GM18873 (cell line): Measurements from ENCODE around the gene CREB3L2.
"Not testable (repeated sequence)": the region's sequence is repeated elsewhere in the genome, so short reads cannot be mapped to it uniquely, and the experiment has no call there.

Source experiments
- ATAC-seq: cut with Tn5 transposase; IDR thresholded peaks from one replicate; pipeline ENCODE4 v1.9.1; 2021; ENCODE audit warnings: mild to moderate bottlenecking, moderate library complexity, moderate number of reproducible peaks; ENCODE audit not compliant: unreplicated experiment, low FRiP score

CREB3L2 gene, protein sequence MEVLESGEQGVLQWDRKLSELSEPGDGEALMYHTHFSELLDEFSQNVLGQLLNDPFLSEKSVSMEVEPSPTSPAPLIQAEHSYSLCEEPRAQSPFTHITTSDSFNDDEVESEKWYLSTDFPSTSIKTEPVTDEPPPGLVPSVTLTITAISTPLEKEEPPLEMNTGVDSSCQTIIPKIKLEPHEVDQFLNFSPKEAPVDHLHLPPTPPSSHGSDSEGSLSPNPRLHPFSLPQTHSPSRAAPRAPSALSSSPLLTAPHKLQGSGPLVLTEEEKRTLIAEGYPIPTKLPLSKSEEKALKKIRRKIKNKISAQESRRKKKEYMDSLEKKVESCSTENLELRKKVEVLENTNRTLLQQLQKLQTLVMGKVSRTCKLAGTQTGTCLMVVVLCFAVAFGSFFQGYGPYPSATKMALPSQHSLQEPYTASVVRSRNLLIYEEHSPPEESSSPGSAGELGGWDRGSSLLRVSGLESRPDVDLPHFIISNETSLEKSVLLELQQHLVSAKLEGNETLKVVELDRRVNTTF

DNA sequence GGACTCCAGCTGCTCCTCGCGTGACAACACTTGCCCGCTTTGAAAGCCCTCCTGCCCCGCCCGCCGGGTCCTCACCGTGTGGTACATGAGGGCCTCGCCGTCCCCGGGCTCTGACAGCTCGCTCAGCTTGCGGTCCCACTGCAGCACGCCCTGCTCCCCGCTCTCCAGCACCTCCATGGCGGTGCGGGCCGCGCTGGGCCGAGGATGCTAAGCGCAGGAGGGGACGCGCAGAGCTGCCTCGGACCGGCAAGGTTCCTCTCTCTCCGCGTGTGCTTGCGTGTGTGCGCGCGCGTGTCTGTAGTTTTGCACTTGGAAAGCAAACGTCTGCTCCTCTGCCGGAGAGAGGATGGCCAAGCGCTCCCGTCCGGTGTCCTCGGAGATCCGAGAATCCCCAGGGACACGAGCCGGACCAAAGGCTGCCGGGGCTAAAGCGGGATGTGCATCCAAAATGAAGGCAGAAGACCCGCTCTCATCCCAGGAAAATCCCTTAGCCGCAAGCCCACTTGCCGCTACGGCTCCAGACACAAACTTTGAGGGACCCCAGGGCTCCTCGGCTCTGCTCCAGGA lies at the start of gene CREB3L2:
CREB3L2 (minus strand) TSS at position 558 of the 567 bp plus-strand sequence; CDS start at position 177, 381 bp downstream.
- ATAC-seq: peak; percentile 23

DNA sequence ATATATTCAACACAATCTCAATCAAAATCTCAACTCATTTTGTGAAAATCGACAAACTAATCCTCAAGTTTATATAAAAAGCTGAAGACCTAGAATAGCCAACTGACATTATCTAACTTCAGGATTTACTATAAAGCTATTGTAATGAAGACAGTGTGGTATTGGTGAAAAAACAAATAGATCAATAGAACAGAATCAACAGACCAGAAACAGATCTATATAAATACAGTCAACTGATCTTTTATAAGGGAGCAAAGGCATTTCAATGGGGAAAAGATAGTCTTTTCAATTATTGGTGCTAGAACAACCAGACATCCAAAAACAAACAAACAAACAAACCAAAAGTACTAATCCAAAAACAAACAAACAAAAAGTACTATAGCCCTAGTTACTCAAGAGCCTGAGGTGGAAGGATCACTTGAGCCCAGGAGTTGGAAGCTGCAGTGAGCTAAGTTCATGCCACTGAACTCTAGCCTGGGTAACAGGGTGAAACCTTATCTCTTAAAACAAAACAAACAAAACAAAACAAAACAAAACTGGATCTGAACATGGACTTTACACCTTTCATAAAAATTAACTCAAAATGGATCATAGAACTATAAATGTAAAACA lies 47.7 kb upstream of the CREB3L2 start:
- ATAC-seq: no peak

DNA sequence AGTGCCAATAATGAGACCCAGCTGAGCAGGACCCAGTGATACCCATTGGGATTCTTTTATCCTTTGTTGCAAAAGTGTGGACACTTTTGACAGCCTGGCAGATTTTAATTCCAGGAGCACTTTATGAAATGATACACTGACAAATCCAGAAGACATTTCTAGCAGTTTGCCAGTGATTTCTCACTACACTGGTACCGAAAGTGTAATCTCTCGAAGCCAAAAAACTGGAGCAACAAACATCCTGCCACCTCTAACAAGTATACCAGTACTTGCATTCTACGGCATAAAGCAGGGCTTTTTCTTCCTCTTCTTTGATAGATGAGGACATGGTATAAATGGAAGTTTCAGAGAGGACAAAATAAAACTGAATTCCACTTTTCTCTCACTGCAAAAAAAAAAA lies 46.0 kb upstream of the CREB3L2 start:
- no peak for ATAC-seq

DNA sequence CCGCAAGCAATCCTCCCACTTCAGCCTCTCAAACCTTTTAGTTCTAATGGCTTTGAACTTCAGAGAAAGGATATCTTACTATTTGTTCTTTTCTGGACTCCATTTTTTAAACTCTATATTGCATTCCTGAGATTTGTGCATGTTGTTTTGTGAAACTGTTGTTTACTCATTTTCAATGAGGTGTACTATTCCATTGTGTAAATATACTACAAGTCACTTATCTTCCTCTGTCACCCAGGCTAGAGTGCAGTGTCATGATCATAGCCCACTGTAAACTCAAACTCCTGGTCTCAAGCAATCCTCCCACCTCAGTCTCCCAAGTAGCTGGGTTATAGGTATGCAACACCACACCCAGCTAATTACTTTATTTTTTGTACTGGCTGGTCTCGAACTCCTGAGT lies 43.0 kb upstream of the CREB3L2 start:
- no peak for ATAC-seq

DNA sequence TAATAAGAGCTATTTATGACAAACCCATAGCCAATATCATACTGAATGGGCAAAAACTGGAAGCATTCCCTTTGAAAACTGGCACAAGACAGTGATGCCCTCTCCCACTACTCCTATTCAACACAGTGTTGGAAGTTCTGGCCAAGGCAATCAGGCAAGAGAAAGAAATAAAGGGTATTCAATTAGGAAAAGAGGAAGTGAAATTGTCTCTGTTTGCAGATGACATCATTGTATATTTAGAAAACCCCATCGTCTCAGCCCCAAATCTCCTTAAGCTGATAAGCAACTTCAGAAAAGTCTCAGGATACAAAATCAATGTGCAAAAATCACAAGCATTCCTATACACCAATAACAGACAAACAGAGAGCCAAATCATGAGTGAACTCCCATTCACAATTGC lies 38.2 kb upstream of the CREB3L2 start:
- ATAC-seq: not testable (repeated sequence)

DNA sequence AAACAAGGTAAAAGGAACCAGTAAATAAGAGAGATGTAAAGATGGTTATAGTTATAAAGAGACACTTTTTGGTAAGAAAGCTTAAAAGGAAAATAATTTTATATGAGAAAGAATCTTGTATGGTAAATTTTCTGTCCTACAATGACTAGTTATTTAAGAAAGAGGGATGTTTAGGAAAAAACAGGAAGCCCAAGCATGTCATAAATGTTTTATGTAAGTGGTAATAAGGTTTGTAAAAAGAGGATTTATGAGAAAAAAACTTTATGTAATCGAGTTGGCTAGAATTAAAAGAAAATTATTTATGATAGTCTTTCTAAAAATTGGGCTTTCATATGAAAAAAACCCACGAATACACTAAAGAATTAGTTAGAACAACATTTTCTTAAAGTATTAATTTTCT lies 34.2 kb upstream of the CREB3L2 start:
- ATAC-seq: no peak

DNA sequence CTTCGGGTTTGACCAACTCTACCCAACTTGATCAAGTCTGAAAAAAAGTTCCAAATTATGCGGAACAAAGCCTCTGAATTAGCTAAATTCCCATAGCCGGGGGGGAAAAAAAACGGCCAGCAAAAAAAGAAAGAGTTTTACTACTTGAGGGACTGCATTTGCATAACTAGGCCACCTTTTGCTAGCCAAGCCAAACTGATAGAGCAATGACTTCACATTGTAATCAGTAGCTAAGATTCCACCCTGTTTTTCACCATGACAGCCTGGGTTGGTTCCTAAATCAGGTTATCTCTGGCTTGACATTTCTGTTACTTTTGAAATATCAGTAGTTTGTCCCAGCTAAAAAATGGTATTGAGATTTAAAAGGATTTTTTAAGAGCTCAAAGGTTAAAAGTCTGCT lies 31.4 kb upstream of the CREB3L2 start:
- no peak for ATAC-seq

DNA sequence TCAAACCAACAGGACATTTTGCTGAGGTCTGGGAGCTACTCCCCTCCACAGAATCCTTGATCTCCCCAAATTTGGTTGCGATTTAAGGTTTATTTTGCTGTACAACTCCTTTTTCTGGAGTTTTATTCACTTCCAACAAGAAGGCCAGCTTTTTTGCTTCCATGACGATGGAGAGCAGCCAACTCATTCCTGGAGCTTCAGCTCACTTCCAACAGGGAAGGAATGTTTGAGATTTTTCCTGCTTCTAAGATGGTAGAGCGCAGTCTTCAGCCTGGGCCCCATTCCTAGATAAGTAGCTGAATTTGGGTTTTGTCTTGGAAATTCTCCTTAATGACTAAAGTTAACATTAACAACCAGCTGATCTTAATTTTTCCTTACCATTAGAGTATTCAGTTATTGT lies 30.9 kb upstream of the CREB3L2 start:
- no peak for ATAC-seq

DNA sequence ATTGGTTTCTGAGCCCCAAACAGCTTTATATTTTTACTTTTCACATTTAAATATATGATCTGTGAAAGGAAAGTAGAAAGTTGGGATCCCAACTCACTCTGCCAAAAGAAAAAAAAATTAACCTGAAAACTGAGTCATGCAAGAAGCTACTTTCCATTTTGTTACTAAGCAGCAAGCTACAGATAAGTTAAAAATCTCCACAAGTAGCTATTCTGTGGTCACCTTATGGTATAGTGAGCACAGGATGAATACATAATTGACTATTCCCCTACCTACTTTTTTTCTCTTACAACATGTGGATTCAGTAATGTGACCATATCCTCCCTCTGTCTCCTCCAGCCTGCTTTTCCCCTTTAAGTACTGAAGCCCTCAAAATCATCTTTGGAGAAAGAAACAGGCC lies 30.3 kb upstream of the CREB3L2 start:
- ATAC-seq: peak; percentile 62

DNA sequence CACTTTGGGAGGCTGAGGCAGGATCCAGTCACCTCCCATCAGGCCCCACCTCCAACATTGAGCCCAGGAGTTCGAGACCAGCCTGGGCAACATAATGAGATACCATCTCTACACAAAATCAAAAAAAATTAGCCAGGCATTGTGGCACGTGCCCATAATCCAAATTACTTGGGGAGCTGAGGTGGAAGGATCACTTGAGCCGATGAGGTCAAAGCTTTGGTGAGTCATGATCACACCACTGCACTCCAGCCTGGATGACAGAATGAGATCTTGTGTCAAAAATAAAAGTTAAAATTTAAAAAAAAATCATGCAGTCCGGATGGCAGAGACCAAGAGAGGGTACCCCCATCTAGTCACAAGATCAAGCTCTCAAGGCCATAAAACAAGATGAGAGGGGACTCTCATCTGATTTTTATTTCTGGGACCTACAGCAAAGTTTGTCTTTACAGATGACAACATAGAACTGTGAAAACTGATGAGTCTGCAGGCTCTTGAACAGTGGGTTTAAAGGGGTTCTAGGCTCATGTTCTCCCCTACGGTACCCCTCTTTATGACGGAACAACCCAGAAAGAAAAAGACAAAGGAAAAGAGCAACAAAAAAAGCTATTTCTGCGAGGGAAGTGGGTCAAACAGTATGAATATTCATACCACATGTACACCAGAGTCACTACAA lies 28.9 kb upstream of the CREB3L2 start:
- no peak for ATAC-seq

DNA sequence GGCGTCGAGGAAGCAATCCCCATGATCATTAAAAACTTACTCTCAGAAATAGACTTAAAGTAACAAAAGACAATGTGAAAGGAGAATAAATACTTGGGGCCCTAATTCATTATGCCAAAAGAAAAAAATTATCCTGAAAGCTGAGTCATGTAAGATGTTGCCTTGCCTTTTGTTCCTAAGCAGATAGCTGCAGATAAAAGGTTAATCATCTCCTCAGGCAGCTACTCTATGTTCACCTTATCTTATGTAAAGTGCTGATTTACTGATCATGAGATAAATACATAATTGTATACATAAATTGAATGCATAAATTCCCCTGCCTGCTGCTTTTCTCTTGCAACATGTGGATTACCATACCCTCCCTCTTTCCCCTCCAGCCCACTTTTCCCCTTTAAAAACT lies 28.1 kb upstream of the CREB3L2 start:
- no peak for ATAC-seq

DNA sequence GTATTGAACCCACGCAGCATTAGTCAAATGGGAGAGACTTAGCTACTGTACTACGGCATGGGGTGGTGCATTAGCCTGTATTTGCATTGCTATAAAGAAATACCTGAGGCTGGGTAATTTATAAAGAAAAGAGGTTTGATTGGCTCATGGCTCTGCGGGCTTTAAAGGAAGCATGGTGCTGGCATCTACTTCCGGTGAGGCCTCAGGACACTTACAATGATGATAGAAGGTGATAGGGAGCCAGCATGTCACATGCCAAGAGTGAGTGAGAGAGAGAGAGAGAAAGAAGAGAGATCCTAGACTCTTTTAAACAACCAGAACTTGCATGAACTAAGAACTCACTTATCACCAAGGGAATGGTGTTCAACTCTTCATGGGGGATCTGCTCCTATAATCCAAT lies 27.2 kb upstream of the CREB3L2 start:
- no peak for ATAC-seq

DNA sequence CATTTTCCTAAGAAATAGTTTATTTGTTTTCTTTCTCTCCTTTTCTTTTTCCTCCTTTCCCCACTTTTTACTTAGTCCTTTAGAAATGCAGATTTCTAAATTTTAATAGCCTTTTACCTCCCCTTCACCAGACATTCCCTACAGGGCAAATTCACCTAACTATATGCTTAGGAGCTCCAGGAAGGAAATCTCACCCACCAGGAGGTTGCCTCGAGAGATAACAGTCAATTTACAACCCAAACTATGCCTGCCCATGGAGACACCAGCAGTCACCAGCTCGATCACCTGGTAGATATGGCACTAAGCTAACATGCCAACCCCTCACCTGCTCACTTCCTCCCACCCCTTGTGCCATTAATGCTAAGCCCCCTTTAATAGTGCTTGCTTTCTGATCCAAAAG lies 25.2 kb upstream of the CREB3L2 start:
- ATAC-seq: no peak

DNA sequence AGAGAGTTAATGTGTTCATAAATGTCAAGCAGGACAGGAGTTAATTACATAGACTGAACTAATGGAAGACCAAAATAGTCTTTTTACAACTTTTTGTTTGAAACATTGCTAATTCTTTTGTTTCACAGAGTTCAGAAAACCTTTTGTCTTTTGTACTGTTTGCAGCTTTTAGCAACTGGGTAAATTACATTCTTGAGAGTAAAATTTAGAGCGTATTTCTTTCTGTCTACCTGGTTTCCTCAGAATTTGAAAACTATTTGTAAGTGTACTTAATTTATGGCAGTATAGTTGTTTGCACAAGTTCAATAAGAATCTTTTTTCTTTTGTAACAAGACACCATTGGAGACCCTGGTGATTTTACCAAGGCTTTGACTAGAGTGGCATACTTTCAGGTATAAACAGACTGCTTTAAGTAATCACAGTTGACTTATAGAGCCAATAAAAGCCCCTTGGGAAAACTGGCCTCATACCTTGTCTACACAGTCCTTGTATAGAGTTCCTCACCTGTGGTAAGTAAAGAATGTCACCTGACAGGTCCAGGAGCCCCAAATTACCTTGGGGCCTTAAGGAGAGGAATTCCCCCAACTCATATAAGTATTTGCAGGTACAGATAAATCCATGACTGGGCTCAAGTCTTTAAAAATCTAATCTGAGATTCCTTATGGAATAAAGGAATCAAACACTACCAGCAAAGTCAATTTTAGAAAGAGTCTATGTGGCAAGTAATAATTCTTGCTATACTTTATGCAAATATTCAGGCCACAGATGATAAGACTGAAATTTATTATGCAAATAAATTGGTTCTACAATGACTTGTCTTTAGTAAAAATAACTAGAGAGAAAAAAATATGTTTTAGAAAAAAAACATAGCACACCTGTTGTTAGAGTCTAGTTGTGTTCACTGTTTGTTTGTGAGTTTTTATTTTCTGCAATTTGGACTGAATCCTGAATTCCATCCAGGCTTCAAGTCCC lies 23.6 kb upstream of the CREB3L2 start:
- ATAC-seq: no peak

DNA sequence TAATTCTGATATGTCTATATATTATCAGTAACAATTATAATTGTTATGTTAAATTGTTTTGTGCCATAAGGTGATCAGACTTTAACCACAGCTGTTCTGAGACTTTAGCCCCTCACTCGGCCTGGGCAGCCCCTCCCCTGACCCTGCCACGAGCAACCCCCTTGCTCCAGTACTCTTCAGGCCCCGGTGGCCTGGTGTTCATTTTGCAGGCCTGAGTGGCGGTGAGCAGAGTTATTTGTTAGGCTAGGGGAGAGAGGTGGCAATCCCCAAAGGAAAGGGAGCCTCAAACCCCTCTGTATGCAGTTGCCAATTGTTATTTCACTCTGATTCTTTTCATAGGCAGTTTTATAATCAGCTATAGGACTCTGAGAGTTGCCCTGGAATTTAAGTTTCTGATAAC lies 22.9 kb upstream of the CREB3L2 start:
- no peak for ATAC-seq

DNA sequence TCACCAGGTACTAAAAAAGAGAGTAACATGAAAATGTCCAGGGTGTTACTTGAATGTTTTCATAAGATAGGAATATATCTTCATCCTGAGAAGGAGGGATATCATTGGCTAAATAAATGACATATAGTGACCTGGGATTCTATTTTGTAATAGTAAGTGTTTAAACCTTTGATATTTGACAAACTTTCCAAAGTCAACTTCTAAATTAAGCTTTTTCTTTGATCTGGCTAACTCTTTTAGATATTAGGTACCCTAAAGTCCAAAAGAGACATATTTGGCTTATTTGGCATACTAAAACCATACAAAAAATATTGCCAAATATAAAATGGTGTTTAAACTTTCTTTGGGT lies 22.4 kb upstream of the CREB3L2 start:
- no peak for ATAC-seq

DNA sequence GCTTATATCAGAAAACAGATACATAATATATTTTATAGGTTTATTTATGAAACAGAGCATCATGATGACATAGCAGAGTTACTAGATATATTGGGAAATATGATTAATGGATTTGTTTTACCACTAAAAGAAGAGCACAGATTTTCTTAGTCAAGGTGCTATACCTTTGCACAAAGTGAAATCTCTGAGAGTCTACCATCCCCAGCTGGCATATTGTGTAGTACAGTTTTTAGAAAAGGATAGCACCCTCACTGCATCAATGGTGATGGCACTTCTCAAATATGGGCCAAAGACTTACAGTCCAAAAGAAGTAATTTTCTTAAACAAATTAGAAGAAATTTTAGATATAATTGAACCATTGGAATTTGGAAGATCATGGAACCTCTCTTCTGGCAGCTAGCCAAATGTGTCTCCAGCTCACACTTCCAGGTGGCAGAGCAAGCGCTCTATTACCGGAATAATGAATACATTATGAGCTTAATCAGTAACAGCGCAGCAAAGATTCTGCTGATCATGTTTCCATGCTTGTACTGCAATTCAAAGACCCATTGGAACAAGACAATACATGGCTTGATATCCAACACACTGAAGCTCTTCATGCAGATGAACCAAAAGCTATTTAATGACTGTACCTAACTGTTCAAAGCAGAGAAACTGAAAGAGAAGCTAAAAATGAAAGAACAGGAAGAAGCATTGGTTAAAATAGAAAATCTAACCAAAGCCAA lies 21.9 kb upstream of the CREB3L2 start:
- ATAC-seq: peak; percentile 76

DNA sequence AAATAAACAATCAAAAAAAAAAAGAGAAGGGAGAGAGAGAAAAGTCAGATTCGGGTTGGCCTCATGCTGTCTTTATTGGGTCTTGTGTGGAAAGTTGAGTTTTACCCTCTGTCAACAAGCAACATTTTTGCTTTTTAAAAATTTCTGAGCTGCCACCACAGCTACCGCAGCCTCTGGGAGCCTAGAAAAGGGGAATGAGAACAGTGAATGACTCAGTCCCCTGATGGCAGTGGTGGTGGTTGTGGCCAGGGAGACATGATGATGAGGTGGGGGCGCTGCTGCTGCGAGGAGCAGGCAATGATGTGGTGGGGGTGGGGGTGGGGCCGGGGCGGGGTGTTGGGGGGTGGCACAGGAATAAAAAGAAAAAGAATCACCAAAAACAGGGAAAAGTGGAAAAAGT lies 20.0 kb upstream of the CREB3L2 start:
- no peak for ATAC-seq

DNA sequence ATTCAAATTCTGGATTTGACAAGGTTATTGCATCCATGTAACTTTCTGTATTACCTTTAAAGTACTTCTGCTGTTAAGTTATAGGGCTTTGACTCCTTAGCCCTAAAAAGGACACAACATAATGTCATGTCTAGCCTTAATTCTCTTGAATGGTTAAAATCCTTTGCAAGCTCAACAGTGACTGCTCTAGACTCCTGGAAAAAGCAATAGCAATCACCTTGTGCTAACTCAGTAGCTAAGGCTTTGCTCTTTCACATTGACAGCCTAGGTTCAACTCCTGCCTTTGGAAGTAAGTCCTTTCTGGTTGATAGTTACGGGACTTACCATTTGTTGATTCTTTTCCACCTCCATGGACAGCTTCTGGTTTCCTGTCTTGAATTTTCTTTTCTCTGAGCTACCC lies 16.1 kb upstream of the CREB3L2 start:
- ATAC-seq: no peak
